GM21381 (cell line): Measurements from ENCODE around the gene LANCL2.

Source experiments
- ATAC-seq: cut with Tn5 transposase; IDR thresholded peaks from one replicate; pipeline ENCODE4 v1.9.1; 2021; ENCODE audit warnings: mild to moderate bottlenecking, moderate library complexity; ENCODE audit not compliant: unreplicated experiment

The LANCL2 gene

DNA sequence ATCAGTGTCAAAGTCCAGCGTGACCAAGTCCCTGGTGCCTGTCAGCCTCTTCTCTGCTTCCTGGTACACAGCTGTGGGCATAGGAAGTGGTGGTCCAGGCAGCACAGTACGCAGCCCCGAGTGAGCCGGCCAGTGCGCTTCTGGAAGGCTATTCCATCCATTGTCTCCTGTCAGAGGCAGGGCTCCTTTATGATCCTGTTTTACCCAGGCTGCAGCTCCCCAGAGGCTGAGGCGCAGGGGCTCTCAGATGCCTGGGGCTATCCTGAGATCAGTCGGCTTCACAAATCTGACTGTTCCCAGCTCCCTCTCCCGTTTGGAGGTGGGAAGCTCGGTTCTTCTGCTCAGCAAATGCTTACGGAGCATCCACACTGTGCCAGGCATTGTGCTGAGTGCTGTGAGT lies 70.3 kb downstream of the LANCL2 start:
- ATAC-seq, result no peak

DNA sequence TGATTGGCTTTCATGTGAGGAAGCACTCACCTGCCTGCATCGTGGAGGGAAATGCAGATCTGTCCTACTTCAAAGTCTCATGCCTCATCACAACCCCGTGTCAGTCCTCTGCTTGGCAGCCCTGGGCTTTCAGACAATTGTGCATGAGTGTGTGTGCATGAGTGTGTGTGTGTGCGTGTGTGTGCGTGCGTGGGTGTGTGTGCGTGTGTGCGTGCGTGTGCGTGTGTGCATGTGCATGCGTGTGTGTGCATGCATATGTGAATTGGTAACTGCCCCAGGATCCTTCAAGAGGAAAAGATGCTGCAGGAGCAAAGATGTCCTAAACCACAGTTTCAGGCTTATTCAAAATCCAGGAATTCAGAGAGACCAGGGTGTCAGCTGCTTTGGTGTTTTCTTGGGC lies 71.3 kb downstream of the LANCL2 start:
- ATAC-seq, result no peak

DNA sequence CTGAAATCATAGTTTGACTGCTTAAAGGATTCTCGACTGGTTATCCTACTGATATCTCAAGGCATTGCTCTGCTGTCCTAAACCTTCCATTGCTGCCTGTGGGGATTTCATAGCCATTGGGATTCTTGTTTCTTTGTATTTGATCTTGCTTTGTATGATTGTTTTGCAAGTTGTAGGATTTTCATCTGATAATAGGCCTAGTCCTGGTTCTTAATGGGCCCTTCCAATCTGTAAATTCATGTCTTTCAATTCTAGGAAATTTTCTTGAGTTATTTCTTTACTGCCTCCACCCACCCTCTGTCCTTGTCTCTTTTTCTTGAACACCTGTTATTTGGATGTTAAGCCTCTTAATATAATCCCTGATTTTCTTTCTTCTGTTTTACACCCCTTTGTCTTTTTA lies 72.2 kb downstream of the LANCL2 start:
- ATAC-seq, result no peak

DNA sequence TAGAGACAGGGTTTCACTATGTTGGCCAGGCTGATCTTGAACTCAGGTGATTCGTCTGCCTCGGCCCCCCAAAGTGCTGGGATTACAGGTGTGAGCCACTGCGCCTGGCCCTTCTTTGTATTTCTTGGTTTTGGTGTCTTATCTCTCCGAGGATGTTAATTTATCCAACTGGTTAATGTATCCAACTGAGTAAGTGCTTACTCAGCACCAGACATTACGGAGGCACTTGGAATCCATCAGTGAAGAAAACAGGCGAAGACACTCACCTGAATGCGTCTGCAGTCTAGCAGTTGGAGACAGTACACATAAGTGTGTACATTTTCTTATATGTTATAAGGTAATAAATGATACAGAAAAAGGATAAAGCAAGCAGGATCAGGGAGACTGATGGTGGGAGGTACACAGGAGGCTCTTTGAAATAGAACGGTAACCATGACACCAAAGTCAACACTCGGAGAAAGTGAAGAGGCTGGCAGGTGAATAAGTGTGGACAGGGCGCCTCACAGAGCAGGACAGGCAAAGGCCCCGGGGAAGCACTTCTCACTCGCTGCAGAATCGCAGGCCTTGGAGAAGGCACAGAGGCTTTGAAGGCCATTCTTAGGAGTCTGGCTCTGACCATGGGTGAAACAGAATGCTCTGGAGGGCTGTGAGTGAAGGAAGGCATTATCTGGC lies 73.1 kb downstream of the LANCL2 start:
- ATAC-seq, result no peak

DNA sequence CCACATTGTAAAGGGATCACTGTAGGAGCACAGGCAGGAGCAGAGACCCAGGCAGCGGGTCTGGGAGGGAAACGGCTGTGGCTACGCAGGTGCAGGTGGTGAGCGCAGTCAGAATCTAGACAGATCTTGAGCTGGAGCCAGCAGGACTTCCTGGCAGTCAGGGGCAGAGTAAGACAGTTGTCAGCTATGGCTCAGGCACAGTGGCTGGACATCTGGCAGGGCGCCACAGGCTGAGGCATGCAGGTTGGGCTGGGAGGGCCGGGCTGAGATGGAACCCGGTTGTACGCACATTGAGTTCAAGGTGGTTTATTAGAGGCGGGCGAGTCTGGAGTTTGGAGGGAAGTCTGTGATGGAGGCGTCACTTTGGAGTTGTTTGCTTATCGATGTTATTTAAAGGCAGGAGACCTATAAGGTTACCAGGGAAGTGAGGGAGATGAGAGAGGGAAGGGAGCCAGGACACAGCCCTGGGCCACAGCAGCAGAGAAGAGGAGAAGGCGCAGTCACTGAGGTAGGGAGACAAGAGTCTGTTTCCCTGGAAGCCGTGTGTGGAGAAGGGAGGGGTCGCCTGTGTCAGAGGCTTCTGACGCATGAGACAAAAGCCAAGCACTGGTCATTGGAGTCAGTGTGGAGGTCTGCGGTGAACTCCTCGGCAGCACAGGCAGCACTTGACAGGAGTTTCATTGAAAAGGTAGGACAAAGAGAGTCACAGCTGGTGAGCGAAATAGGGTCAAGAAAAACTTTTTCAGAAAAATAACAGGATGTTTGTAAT lies 73.8 kb downstream of the LANCL2 start:
- ATAC-seq, result no peak

DNA sequence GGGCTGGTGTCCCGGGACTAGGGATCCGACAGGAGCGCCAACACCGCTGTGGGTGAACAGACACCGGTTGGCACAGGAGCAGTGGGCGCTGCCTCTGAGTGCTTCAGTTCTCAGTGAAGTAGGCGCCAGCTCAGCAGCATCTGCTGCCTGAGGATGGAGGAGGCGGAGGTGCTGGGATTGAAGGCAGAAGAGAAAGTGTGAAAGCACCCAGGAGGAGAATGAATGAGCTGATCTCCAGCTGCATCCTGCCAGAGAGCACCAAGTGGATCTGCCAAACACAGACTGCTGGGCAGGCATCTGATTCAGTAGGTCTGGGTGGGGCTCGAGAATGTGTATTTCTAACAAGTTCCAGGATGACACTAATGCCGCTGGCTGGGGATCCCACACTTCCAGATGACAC lies 74.5 kb downstream of the LANCL2 start:
- ATAC-seq, result no peak

DNA sequence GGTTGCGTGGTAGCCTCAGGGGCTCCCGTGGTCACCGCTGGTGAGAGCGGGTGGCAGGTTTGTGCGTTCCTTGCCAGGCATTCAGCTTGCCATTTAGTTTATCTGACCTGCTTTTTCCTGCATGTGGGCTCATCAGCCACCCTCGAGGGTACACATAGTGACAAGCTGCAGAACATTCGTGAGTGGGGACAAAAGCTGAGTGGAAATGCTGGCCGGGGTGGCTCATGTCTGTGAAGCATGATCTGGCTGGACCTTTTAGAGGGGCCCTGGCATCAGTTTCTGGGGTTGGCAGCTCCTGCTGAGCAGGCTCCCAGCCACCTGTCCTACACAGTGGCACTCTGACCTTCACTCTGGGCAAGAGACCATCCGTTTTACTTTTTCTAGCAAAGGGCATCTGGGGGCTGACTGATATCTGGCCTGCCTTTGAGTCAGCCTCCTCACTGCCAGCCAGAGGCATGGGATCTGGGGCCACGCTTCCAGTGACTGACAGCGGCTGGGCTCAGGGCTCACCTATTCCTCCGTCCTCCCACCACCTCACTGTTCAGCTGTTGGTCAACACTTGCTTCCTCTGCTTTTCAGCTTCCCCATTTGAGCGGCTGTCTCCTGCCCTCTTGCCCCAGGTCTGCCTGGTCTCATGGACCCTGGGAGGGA lies 75.0 kb downstream of the LANCL2 start:
- ATAC-seq, result no peak

DNA sequence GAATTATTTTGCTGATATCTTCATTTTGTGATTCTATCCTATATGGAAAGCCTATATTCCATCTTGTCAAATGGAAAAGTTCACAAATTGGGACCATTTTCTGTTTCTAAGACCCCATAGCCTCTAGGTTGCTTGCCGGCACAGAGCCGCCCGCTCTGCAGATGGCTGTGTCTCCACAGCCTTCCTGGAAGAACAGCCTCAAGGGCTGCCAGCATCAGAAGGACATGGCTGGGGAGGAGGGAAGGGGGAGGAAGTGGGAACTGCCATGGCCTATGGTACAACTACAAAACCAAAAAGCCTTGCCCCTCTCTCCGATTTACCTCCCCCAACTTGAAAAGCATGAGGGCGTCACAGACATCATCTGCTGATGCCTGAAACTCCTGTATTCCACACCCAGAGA lies 75.9 kb downstream of the LANCL2 start:
- ATAC-seq, result no peak

DNA sequence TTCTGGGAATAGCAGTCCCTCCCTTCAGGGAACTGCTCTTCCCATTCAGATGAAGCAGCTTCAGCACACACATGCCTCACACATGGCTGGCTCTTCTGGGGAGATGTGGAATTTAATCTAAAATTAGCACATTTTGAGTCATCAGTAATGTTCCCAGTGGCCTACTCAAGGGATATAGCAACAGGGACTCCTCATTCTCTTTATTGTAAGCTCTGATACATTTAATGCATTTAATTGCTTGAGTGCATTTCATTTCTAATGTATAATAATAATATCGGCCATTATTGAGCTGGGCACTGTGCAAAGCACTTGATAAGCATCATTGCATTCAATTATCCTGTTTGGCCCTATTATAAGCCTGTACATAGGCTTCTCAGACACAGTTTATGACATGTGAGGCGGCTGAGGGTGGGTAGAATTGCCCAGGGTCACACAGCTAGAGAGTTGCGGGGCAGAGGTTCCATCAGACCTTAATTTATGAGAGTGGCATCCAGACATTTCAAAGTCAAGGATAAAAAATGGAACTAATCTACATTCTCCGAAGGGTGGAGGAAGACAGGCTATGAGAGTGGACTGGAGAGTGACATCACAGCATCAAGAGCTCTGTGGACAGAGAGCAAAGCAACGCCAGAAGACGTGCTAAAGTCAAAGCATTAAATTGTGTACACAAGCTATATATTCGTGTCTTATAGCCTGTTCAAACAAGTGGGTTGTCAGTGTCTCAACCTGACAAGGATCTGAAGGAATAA lies 76.8 kb downstream of the LANCL2 start:
- ATAC-seq, result no peak

DNA sequence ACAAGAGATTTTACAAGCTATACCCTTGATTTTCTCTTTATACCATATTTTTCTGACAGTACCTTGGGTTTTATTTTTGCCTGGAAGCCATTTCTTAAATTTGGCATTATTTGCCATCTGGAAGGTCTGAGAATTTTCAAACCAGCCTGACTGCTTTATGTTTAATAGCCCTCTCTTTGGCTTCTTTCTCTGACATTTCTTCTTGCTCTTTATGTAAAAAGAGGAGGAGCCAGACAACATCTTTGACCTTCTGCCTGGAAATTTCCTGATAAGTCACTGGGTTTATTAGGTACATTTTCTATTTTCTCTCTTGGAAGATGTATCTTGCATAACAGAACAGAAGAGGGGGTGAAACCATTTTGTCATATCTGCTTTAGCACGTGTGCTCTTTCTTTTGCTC lies 79.6 kb downstream of the LANCL2 start:
- no peak for ATAC-seq

DNA sequence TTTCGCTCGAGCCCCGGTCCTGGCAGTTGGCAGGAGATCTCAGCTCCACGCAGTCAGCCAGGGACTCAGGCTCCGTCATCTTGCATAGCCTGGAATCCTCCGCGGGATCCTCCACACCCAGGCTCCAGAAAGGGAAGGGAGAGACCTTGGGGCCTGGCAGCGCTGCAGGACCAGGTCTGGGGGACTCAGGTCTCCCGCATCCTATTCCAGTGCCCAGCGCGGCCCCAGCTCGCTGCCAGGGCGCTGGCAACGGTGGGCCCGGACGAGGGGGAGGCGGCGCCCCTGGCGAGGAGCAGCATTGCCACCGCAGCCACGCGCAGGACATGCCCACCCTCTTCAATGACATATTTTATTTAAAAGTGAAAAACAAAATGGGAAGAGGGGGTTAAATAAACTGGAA lies 83.4 kb downstream of the LANCL2 start:
- ATAC-seq, result no peak

DNA sequence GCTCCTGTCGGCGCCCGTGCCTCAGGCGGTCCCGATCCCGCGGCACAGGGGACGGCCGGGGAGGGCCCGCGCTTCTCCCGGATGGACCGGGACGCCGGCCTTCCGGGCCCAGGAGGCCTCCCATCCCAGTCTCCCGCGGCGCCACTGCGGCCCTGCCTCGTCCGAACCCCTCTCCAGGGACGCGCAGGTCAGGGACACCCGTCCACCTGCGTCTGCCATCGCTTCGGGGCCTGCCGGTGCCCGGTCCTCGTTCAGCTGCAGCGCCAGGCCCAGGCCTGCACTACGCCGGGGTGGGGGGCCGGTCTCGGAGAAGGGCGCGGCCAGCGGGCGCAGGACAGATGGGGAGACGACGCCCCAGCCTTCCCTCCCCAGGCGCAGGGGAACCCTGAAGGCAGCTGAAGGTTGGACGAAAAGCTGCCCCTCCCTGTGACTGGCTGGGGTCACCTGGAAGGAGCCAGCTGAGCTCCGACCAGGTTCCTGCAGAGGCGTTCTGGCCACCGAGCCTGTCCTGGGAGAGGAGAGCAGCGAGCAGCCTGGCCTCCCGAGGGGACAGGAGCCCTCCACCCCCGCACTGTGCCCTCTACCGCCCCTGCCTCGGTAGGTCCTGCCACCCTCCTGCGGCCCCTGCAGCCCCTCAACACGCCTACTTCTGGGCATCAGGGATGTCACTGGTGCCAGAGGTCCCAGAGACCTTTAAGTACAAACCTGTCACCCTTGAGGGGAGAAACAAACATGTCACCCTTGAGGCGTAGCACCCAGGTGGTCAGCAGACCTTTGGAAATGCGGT lies 84.3 kb downstream of the LANCL2 start:
- no peak for ATAC-seq

DNA sequence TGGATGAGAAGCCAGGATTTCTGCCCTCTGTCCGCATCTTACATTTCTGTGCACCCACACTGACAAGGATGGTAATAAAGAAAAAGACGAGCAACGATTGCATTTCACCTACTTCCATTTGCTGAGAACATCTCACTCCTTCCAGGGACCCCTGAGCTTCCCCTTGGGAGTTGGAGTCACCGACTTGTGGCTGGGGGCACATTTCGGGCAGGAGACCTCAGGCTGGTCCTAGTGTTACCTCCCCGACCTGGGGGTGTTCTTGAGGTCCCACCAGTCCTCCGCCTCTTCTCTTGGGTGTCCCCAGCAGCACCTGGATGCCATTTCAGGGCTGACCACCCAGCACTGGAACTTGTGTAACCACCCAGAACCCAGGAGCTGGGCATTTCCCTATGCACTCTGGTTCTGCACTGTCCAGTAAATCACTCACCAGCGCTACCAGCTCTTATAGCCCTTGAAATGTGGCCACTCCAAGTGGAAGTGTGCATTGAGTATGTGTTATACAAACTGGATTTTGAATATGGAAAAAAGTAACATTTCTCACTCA lies 84.9 kb downstream of the LANCL2 start:
- ATAC-seq, result no peak

DNA sequence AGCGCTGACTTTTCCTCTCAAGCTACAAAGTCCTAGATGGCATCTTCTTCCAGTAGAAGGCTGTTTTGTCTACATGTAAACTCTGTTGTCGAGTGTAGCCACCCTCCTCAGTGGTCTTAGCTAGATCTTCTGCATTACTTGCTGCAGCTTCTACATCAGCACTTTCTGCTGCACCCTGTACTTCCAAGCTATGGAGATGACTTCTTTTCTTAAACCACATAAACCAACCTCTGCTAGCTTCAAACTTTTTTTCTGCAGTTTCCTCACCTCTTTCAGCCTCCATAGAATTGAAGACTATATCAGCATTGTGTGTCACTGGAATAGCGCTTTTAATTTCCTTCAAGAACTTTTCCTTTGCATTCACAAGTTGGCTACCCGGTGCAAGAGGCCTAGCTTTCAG lies 87.8 kb downstream of the LANCL2 start:
- ATAC-seq, result no peak

DNA sequence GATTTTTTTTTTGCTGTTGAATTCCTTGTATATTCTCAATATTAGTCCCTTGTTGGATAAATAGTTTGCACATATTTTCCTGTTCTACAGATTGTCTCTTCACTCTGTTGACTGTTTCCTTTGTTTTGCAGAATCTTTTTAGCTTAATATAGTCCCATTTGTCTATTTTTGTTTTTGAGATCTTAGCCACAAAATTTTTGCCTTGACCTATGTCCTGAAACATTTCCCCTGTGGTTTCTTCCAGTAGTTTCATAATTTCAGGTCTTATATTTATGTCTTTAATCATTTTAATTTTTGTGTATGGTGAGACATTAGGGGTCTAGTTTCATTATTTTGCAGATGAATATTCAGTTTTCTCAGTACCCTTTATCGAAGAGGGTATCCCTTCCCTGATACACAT lies 92.7 kb downstream of the LANCL2 start:
- ATAC-seq, result no peak

DNA sequence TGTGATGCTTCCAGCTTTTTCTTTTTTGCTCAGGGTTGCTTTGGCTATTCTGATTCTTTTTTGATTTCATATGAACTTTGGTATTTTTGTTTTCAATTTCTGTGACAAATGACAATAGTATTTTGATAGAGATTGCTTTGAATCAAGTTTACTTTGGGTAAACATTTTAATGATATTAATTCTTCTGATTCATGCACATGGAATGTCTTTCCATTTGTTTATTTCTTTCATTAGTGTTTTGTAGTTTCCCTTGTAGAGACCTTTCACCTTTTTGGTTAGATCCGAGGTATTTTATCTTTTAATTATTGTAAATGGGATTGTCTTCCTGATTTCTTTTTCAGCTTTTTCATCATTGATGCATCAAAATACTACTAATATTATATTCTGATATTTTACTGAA lies 93.2 kb downstream of the LANCL2 start:
- ATAC-seq, result no peak

DNA sequence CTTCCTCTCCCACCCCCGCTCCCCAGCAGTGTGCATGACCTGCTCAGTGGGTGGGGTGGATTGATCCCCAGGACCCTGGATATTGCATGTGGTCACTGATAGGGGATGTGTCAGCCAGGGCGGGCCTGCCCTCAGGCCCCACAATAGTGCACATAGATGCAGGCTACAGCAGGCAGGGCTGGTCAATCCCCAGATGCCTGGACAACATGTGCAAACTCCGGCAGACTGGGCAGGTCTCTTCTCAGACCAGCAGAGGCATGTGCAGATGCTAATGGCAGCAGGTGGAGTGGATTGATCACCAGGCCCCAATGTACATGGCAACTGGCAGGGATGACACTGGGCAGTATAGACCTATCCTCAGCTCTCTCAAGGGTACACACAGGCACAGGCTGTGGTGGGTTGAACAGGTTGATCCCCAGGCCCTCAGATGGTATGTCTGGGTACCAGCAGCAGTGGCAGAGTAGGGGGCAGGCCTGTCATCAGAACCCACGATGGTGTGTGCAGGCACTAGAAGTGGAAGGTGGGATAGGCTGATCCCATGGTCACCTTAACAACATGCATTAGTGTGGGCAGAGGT lies 98.6 kb downstream of the LANCL2 start:
- no peak for ATAC-seq

DNA sequence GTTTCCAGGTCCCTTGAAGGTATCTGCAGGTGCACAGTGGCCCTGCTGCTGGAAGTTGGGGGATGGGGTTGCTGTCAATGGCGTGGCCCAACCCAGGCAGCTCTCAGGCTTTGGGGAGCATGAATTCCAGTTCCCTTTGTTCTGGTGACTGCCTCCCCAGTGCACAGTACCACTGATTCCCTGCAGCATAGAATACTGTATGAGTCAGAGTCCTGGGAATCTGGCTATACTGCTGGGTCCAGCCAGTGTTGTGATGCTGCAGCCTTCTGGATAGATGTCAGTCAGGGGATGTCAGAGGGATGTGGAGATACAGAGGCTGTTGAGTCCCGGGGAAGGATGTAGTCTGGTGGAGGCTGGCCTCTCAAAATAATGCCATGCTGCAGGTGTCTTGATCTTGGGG lies 99.3 kb downstream of the LANCL2 start:
- ATAC-seq, result no peak

DNA sequence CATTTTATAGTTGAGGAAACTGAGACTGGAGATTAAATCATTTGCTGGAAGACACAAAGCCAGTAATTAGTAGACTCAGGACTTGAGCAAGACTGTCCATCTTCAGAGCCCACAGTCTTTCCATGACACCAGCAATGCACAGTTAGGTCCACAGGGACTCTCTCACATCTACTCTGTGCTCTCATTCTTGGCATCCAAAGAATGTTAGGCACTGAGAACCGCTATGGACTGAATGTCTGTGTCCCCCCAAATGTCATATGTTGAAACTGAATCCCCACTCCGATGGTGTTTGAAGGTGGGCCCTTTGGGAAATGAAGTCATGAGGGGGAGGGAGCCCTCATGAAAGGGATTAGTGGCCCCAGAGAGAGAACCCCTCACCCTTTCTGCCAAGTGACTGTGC lies 100.6 kb downstream of the LANCL2 start:
- ATAC-seq, result no peak

DNA sequence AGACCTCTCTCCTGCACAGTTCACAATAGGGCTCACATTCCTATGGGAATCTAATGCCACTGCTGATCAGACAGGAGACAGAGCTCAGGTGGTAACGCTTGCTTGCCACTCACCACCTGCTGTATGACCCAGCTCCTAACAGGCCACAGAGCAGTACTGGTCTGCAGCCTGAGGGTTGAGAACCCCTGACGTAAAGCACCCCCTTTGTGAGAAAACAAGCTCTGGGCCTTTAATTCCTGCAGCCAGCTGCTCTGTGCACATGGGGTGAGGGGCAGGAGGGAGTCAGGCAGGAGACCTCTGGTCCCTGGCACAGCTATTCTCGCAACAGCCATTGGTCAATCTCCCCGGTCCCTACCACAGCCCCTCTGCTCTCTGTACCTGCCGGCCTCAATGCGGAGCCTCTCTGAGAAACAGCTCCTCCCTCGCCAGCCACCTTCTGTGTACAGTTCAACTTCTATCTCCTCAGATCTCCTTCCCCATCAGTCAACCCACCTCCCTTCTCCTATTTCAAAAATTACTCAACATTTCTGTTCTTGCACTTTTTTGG lies 102.0 kb downstream of the LANCL2 start:
- ATAC-seq, result no peak
